ENCODE data around the gene TSHZ3.
A peak's percentile ranks its signal among the peaks of the same experiment; 100 is the strongest.

The TSHZ3 gene

DNA sequence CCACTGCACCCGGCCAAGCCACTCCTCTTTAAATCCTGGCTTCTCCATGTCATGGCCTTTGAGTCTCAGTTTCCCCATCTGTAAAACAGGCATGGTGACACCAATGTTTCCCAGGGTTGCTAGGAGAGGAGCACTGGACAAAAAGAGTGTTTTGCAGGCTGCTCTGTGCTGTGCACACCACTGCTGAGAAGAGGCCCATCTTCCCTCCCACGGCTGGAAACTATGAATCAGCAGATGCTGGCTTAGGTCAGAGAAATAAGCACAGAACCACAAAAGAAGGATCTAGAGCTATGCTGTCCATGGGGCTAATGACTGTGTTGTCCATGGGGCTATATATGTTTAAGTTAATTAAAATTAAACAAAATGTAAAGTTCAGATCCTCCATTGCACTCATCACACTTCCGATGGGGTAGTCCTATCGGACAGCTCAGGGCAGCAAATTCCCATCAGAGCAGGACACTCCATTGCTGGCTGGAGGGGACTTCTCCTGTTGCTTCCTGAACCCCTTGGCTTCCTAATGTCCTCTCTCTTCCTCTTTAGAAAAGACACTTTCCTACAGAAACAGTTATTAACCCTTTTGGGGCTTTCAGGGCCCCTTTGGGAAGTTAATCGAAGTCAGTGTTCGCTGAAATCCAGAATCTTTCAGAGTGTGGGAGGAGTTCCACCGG is 37.1 kb downstream of the TSHZ3 start:
- peak; percentile 5 for DNase-seq

GRCh38 chr19:31310432-31311133 is 38.7 kb downstream of the TSHZ3 start:
- no peak for DNase-seq

GRCh38 chr19:31308781-31309180 is 40.5 kb downstream of the TSHZ3 start:
- DNase-seq: no peak

DNA sequence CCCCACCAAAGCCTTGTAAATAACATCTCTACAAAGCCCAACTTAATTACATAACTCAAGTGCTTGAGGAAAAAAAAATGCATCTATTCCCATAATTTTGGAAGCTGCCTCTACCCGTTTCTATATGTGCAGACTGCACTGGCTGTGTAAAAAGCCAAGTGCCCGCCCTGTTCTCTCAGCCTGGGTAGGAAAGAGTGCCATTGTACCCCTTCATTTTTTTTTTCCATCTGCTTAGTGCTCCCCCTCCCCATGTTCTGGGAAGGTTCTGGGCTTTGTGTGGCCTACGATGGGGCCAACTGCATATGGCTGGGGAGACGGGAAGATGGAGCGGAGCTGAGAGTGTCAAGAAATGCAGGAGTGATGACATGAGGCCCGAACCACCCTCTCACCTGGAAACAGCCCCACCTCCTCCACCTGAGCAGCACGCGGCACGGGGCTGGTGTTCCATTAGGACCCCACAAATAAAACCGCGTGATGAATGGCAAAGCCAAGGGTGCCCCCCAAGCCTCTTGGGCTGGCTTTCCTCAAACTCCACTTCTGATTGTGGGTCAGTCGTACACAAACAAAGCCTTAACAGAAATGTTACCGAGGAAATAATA is 42.1 kb downstream of the TSHZ3 start:
- DNase-seq: no peak

- no peak for DNase-seq
These were observed 43.1 kb downstream of the TSHZ3 start for GRCh38 chr19:31306006-31306753.

DNA sequence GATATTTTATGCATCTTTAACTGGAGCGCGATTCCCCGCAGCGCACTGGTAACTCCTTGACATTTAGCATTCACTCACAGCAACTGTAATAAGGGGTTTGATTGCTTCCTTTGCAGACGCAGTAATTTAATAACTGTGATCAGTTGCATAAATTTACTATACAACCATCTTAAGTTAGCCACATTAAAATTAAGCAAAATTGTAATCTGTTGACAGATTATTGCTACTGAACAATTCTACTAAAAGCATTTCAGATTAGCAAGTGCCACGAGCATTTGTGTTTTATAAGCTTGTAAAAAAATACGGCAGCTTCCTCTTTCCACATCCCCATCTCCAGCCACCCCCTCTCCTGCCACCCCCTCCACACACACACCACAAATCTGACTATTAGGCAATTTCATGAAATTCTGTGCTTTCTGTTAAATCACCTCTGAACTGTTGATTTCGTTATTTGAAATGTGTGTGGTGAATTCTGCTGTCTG is 44.4 kb downstream of the TSHZ3 start:
- DNase-seq: no peak

- DNase-seq: no peak
These were observed 45.9 kb downstream of the TSHZ3 start for GRCh38 chr19:31303262-31303815.

DNA sequence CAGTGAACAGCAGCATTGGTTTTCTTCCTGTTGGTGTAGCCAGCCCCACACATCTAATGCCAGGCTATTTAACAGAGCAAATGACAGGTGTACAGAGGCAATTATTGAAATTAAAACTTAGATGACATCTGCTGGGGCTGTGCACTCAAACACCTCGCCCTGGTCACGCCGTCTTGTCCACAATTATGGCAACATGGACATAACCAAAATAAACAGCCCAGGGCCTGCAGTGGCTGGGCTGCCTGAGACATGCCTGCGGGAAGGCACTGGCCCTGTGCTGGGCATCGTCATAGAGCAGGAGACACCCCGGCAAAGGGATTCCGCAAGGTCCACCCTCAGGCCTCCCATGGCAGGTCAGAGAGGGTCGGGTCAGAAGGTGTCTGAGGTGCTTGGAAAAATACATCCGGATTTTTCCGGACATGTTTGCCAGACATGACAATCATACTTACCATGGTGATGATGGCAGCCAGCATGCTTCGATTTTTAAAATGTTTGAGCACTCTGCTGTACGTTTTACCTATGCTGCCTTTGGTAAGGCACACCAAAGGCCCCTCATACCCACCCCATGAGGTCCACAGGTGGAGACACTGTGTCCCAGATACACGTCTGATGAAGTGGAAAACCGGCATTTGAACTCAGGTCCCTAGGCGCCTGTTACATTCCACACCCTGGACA is 47.8 kb downstream of the TSHZ3 start:
- no peak for DNase-seq

DNA sequence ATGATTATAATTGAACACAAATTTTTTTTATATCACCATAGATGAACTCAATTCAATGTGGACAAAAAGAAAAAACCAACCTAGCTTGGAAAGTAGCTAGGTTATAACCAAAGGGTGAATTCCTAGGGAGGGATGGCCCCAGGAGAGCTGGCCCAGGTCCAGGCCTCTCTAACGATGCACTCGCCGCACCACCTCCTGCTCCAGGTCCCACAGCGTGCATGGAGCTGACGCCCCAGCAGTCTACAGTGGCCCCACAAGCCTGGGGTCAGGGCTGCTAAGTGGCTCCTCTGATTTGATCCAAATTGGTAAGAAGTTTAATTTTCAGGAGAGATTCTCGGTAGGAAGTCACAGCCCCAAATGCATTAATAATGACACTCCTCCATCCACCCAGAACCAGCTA is 48.8 kb downstream of the TSHZ3 start:
- DNase-seq: no peak

DNA sequence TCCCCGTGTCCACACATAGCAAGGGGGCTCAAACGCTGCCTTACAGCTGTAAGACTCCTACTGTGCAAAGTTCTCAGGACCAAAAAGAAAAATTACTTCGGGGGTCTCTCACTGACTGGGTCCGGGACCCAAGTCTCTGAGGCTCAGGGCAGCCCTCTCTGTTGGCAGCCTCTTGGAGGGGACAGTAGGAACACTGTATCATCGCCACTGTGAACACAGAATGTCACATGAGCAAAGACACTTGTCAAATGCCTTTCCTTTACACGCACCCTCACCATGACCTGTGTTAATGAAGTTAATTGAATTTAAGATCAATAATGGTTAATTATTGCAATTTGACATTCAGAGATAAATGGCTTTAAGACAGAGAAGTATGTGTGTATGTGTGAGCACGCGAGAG is 49.6 kb downstream of the TSHZ3 start:
- no peak for DNase-seq

DNA sequence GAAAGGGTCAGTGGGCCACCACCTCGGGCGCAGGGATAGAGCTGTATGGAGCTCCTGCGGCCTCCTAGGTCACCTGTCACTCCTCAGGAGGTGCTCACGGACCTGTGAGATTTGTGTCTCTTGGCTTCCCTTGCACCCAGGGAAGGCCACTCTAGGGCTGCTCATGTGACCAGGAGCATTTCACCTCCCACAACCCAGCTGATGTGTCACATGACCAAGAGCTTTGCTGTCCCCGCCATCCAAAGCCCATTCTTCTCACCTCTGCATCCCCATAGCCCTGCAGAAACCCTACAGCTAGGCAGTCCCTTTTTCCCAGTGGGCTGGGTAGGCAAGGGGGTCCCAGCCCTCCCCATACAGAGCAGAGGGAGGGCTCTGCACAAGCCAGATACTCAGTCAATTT is 51.2 kb downstream of the TSHZ3 start:
- DNase-seq: no peak

DNA sequence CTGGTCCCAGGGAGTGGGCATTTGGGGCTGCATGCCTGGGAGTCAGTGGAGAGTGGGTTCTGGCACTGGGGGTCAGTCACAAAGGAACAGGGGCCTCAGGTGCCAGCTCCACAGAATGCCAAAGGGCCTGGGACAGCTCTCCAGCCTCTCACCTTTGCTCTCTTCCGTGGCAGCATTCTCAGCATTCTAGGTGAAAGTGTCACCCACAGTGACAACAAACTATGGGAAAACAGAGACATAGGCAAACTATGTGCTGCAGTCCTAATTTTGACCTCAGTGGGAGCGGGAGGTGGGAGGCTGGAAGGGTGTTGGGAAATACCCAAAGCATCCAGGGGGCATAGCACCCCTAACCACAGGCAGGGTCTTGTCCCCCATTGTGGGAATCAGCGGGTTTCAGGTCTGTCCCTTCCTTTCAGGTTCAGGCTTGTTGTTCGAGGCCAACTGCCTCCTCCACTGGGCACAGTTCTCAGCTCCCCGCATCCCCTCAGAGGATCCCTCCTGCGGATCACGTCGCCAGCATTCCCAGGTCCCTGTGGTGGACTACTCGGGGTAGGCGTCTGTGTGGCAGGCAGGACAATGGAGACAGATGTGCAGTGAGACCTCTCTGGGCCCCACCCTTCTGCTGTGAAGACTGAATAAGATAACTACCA is 52.4 kb downstream of the TSHZ3 start:
- DNase-seq: no peak

DNA sequence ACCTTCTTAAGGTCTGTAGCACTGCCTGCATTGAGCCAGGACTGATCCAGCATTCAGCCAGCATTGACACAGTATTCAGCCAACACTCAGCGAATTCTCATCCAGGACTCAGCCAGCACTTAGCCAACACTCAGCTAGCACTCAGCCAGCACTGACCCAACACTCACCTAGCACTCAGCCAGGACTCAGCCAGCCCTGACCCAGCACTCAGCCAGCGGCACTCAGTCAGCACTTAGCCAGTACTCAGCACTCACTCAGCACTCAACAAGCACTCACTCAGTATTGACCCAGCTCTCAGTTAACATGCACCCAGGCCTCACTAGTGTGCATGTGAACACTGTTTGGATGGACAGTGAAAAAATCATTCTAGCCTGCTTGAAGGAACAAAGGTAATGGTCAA is 55.0 kb downstream of the TSHZ3 start:
- no peak for DNase-seq

DNA sequence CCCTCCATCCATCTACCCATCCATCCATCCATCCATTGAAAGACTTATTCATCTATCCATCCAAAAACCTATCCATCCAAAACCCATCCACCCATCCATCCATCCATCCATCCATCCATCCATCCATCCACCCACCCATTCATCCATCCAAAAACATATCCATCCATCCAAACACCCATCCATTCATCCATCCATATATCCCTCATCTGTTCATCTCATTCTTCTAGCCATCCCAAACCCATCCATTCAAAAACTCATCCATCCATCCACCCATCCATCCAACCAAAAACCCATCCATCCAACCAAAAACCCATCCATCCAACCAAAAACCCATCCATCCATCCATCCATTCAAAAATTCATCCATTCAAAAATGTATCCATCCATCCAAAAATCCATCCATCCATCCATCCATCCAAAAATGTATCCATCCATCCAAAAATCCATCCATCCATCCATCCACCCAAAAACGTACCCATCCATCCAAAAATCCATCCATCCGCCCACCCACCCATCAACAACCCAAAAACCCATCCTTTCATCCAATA is 56.5 kb downstream of the TSHZ3 start:
- DNase-seq: no peak

- no peak for DNase-seq
These were observed 58.2 kb downstream of the TSHZ3 start for GRCh38 chr19:31290931-31291590.

DNA sequence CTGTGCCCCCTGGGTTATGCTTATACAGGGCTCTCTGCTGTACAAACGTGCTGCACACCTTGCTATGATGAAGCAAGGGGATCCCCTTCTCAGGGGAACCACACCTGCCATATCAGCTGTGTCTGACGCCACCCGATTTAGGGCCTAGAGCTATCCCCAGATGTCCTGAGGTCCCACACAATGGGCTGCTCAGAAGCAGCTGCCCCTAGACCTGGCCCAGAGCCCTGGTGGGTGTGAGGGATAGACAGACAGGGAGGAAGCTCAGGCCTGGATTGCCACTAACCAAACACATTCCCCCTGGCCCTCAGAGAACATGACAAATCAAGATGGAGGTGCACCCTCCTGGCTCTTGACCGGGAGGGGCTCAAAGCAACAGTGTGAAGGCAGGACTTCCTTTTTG is 59.3 kb downstream of the TSHZ3 start:
- no peak for DNase-seq

DNA sequence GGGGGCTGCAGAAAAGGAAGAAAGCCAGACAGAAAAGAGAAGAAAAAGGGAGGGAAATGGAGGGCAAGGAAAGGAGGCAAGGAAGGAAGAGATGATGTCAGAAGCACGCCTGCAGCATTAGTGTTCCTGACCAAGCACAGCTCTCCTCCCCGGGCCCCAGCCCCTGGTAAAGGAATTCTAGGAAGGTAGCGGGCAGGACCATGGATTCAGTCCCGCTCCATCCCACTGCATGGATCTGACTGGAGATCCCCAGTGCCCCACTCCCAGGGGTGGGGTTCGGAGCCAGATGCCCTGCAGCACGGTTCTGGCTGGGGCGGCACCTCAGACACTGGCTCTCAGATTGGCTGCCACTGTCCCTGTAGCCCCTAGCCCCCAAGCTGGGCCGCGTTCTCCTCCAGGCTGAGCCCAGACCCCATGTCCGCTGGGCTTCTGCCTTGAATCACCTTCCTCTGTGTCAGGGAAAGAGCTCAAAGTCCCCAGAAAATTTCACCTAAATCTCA is 59.8 kb downstream of the TSHZ3 start:
- DNase-seq: no peak

DNA sequence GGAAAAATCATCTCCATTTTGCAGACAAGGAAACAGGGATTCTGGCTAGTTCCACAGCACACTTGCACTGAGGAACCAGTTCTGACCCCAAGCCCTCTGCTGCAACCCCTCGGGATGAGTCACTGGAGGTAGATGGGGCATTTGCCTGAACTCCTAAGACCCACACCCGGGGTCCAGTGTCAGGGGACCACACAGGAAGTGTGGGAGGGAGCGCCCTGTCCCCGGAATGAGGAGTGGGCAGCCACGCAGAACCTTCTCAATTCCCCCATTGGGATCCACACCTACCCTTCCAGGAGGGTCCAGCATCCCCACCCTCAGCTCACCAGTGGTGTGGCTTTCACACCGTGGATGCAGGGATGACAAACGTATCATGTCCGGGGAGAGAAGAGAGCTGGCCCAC is 62.7 kb downstream of the TSHZ3 start:
- DNase-seq: no peak

GRCh38 chr19:31285744-31286143 is 63.5 kb downstream of the TSHZ3 start:
- no peak for DNase-seq

GRCh38 chr19:31284621-31285020 is 64.6 kb downstream of the TSHZ3 start:
- no peak for DNase-seq

DNA sequence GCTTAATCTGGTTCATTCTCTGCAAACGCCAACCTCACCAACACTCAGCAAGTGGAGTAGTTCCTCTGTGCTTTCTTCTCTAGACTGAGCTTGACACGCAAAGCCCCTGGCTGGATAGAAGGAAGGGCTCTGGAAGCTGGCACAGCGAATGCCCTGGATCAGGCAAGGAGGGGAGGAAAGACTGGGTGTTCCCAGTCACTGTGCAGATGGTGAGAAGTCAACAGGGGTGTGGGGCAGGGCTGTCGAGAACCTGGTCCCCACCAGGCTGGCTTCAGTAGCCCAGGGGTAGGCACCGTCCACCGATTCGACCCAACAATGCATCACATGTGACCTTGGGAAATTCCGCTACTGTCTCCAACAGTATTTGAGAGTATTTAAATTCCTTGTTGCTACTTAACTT is 65.5 kb downstream of the TSHZ3 start:
- DNase-seq: no peak

Measured in hematopoietic multipotent progenitor cell treated with erythropoietin and hydrocortisone succinate and interleukin-3 and kit ligand, for 8 days (in vitro differentiated cells).